Karpas-422 (cell line): Measurements from ENCODE around the gene PALLD. TPM values are rescaled to one million over a fixed set of nuclear protein-coding genes. Genes with fewer than 3 reads are reported as not detected.
A peak's percentile ranks its signal among the peaks of the same experiment; 100 is the strongest.

ENCODE experiments used
- DNase-seq: peaks from one replicate; pipeline ENCODE4 v3.0.0-alpha.2; 2015
- H2AFZ ChIP-seq: fragments of 200-600 bp; sonication (generic); 2 replicates; pipeline ENCODE4 v1.6.1; 2014; ENCODE audit warnings: antibody characterized with exemption, low read length, mixed read lengths
- H3K27ac ChIP-seq: fragments of 200-600 bp; sonication (generic); 2 replicates; pipeline ENCODE4 v1.5.1; 2014; ENCODE audit warnings: mild to moderate bottlenecking, low read length, moderate library complexity
- H3K27me3 ChIP-seq: fragments of 200-600 bp; sonication (generic); 2 replicates; pipeline ENCODE4 v1.6.1; 2014; ENCODE audit warnings: low read length, mixed read lengths
- H3K36me3 ChIP-seq: fragments of 200-600 bp; sonication (generic); 2 replicates; pipeline ENCODE4 v1.6.1; 2014; ENCODE audit warnings: low read length, mixed read lengths; ENCODE audit not compliant: insufficient read depth
- H3K4me1 ChIP-seq: fragments of 200-600 bp; sonication (generic); 2 replicates; pipeline ENCODE4 v1.6.1; 2014; ENCODE audit warnings: mild to moderate bottlenecking, low read length, mixed read lengths
- H3K4me2 ChIP-seq: fragments of 200-600 bp; sonication (generic); 2 replicates; pipeline ENCODE4 v1.6.1; 2014; ENCODE audit warnings: low read length, low read depth, mild to moderate bottlenecking; ENCODE audit not compliant: poor library complexity, severe bottlenecking
- H3K4me3 ChIP-seq: fragments of 200-600 bp; sonication (generic); 2 replicates; pipeline ENCODE4 v1.5.1; 2014; ENCODE audit warnings: mild to moderate bottlenecking, antibody characterized with exemption, low read length, mixed read lengths
- H3K79me2 ChIP-seq: fragments of 200-600 bp; sonication (generic); 2 replicates; pipeline ENCODE4 v1.6.1; 2014; ENCODE audit warnings: mild to moderate bottlenecking, low read length, mixed read lengths
- H3K9ac ChIP-seq: fragments of 200-600 bp; sonication (generic); 2 replicates; pipeline ENCODE4 v1.6.0; 2014; ENCODE audit warnings: low read length
- H3K9me2 ChIP-seq: fragments of 200-600 bp; sonication (generic), shearing (Covaris generic); replicated peaks from 2 replicates; pipeline ENCODE4 v1.6.0; 2014; ENCODE audit warnings: mild to moderate bottlenecking, low read length, moderate library complexity; ENCODE audit not compliant: insufficient read depth
- H3K9me3 ChIP-seq: fragments of 300-700, 200-600 bp; sonication (generic); 2 replicates; pipeline ENCODE4 v1.6.1; 2014; ENCODE audit warnings: low read length, mixed read lengths
- H4K20me1 ChIP-seq: fragments of 200-600 bp; sonication (generic); 2 replicates; pipeline ENCODE4 v1.6.1; 2014; ENCODE audit warnings: mild to moderate bottlenecking, antibody characterized with exemption, low read length, low read depth; ENCODE audit not compliant: insufficient read depth
- total RNA-seq: library from RNA; depleted of rRNA; stranded (reverse); fragments of >200 nt; shearing (Covaris generic); gene quantifications from 2 replicates; pipeline ENCODE4 v1.2.3, GENCODE V29; 2014; ENCODE audit warnings: low replicate concordance

The PALLD gene
- total RNA-seq, 1 experiment from 2014 or later = 0.71 TPM

DNA sequence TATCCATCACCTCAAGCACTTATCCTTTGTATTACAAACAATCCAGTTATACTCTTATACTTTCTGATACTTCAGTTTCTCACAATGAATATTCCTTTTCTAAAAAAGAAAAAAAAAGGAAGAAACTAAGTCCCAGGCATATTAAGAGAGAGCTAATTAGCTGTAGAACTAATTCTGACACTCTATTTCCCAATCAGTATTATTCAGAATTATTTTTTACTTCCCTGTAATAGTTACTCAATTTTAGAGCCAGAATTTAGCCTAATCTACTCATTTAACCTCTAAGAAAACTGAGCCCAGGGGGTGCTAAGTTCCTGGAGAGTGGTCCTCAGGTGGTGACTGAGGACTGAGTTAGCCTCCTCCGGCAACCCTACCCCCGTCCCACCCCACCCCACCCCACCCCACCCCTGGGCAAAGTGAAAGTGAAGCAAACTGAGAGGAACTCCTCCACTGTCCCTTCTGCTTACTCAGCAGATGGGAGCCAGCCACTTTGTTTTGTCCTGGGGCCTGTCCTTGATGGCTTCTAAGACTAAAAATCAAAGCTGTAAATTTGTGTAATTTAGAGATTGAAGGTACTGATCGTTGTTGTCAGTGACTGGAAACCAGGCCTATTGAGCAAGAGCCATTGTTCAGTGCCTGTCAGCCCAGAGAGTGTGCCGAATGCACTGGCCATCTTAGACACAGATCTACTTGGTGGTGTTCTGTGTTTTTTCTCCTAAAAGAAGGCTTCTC, 351.1 kb downstream of the PALLD start:
- Histone ChIP-seq H2AFZ (no peak overlapping the region), H3K27me3 (no peaks in the 10 kb centered on the region), H3K9ac (no peak overlapping the region), H3K9me2 (no peaks in the 10 kb centered on the region), H4K20me1 (no peaks in the 10 kb centered on the region), H3K36me3 (no peaks in the 10 kb centered on the region), H3K27ac (no peak overlapping the region), H3K9me3 (no peaks in the 10 kb centered on the region), H3K4me1 (peaks cover 3% of the 10 kb centered on the region; the same call in 1 of the 2 replicates), H3K4me2 (peak overlapping the region; percentile 15), H3K4me3 (no peak overlapping the region), H3K79me2 (no peaks in the 10 kb centered on the region)
- no peak for DNase-seq

DNA sequence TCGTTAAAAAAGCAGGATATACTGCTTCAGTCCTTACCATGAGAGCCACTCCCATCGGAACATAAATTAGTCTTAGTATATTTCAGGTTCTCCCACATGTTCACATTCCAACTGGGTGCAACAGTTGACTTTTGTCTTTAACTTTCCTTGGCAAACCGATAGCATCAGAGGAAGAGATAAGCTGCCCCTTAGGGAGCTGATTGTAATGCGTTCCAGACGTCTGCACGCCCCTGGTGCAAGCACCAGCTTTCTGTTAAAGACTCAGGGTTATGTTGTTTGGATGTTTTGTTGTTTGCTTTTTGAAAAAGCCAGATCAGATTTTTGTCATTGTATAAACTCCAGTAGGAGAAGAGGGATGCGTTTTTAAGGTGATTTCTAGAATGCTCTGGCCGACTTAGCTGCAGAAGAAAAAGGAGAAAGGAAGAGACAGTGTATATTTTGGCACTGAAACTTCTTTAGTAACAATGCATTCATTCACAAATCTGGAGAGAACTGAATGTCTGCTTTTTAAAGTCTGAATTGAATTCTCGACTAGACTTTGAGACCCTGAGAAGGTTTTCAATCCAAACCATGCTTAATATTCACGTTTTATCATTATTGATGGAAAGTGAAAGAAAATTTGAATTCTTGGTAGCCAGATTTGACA, 352.3 kb downstream of the PALLD start:
- no peak for DNase-seq
- Histone ChIP-seq H3K4me3 (no peak overlapping the region), H3K79me2 (no peaks in the 10 kb centered on the region), H3K27me3 (no peaks in the 10 kb centered on the region), H3K9ac (no peak overlapping the region), H3K36me3 (no peaks in the 10 kb centered on the region), H3K4me2 (no peak overlapping the region), H4K20me1 (no peaks in the 10 kb centered on the region), H2AFZ (no peak overlapping the region), H3K9me2 (no peaks in the 10 kb centered on the region), H3K27ac (no peak overlapping the region), H3K9me3 (no peaks in the 10 kb centered on the region), H3K4me1 (peaks cover 3% of the 10 kb centered on the region; the same call in 1 of the 2 replicates)

DNA sequence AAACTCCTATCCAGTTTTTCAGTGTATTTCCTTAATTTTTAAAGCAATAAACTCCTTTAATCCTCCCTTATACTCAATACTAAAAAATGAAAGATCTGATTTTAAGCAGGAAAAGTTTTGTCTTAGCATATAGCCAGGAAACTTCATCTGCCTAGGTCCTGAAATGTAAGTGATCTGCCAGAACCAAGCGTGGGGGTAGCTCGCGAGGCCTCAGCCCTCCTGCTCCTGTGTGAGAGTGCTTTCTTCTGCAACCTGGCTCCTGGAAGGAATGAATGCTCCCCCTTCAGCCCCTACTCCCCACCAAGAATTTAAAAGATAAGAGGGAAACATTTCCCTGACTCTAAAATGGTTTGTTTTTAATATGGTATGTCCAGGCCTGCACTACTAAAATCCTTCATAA, 353.1 kb downstream of the PALLD start:
- H3K9me2 ChIP-seq = no peaks in the 10 kb centered on the region
- H3K9me3 ChIP-seq = no peaks in the 10 kb centered on the region
- no peak overlapping the region for H3K27ac ChIP-seq
- no peaks in the 10 kb centered on the region for H3K79me2 ChIP-seq
- no peak overlapping the region for H2AFZ ChIP-seq
- no peak overlapping the region for H3K9ac ChIP-seq
- H3K4me1 ChIP-seq = peaks cover 3% of the 10 kb centered on the region; the same call in 1 of the 2 replicates
- H3K36me3 ChIP-seq = no peaks in the 10 kb centered on the region
- no peaks in the 10 kb centered on the region for H4K20me1 ChIP-seq
- no peaks in the 10 kb centered on the region for H3K27me3 ChIP-seq
- DNase-seq = no peak
- no peak overlapping the region for H3K4me3 ChIP-seq
- no peak overlapping the region for H3K4me2 ChIP-seq

DNA sequence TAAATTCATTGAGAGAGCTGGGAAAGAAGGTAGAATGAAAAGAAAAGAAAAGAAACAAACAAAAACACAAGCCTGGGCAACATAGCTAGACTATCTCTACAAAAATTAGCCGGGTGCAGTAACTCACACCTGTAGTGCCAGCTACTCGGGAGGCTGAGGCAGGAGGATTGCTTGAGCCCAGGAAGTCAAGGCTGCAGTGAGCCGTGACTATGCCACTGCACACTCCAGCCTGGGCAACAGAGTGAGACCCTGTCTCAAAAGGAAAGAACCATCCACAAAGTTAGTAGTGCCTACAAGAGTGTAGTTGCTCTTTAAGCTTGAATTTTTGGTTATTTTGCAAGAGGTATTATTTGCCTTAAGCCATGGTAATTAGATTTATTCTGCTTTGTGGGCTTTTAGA, 355.5 kb downstream of the PALLD start:
- Histone ChIP-seq H4K20me1 (no peaks in the 10 kb centered on the region), H3K9me3 (no peaks in the 10 kb centered on the region), H2AFZ (no peak overlapping the region), H3K4me1 (peaks cover 3% of the 10 kb centered on the region; the same call in 1 of the 2 replicates), H3K79me2 (no peaks in the 10 kb centered on the region), H3K9ac (no peak overlapping the region), H3K4me3 (no peak overlapping the region), H3K36me3 (no peaks in the 10 kb centered on the region), H3K27me3 (no peaks in the 10 kb centered on the region), H3K9me2 (no peaks in the 10 kb centered on the region), H3K4me2 (no peak overlapping the region), H3K27ac (no peak overlapping the region)
- DNase-seq = no peak

DNA sequence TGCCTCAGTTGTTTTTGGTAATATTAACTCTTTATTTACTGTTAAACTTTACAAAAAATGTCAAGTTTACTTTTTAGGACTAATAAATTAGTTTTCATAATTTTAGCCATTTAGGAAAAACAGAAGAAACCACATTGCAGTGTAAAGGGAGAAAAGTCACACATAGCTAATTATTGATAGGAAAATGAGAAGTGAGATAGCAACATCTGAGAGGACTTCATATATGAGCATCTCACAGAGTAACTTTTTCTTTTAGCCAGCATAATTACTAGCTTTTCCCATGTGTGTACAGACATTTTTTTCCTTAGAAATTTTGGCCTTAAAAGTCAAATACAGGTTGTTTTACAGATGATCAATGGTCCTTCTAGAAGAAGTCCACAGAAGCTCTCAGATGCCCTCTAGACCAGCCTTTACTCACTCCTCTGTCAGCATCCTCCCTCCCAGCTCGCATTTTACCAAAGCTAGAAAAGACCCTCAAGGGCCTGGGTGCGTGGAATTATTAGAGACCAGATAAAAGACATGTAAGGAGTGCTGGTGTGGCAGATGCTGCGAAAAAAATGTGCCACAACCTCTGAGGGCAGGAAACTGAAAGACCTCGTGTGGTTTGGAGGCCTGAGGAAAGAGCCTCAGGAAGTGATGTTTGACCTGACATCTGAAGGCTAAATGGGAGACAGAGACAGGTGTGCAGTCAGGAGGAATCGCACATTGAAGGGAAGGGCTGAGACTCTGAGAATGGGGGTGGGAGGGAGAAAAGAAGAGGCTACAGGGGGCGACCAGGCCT, 356.3 kb downstream of the PALLD start:
- Histone ChIP-seq H3K27ac (no peak overlapping the region), H2AFZ (no peak overlapping the region), H3K36me3 (no peaks in the 10 kb centered on the region), H3K9me2 (no peaks in the 10 kb centered on the region), H3K79me2 (no peaks in the 10 kb centered on the region), H3K4me1 (peaks cover 3% of the 10 kb centered on the region; the same call in 1 of the 2 replicates), H4K20me1 (no peaks in the 10 kb centered on the region), H3K27me3 (no peaks in the 10 kb centered on the region), H3K9ac (no peak overlapping the region), H3K4me3 (no peak overlapping the region), H3K4me2 (no peak overlapping the region), H3K9me3 (no peaks in the 10 kb centered on the region)
- no peak for DNase-seq

DNA sequence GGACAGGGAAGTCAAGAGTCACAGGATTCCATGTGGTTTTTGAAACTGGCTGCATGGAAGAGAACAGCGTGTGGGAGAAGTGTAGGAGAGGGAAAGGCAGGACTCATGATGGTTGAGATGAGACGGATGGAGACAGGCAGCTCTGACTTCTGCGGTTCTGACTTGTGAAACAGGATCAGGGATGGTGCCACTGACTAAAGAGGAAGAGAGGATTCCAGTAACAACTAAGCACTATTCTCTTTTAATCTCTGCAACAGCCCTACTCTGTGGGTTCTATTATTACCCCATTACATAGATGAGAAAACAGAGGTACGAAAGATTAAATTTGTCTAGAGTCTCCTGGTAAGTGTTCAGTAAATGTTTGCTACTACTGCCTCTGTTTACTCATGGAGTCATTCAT, 356.9 kb downstream of the PALLD start:
- Histone ChIP-seq H3K9me3 (no peaks in the 10 kb centered on the region), H2AFZ (no peak overlapping the region), H3K27me3 (no peaks in the 10 kb centered on the region), H3K79me2 (no peaks in the 10 kb centered on the region), H3K9ac (no peak overlapping the region), H3K4me2 (no peak overlapping the region), H3K9me2 (no peaks in the 10 kb centered on the region), H3K4me3 (no peak overlapping the region), H3K4me1 (no peaks in the 10 kb centered on the region), H3K27ac (no peak overlapping the region), H4K20me1 (no peaks in the 10 kb centered on the region), H3K36me3 (no peaks in the 10 kb centered on the region)
- no peak for DNase-seq

DNA sequence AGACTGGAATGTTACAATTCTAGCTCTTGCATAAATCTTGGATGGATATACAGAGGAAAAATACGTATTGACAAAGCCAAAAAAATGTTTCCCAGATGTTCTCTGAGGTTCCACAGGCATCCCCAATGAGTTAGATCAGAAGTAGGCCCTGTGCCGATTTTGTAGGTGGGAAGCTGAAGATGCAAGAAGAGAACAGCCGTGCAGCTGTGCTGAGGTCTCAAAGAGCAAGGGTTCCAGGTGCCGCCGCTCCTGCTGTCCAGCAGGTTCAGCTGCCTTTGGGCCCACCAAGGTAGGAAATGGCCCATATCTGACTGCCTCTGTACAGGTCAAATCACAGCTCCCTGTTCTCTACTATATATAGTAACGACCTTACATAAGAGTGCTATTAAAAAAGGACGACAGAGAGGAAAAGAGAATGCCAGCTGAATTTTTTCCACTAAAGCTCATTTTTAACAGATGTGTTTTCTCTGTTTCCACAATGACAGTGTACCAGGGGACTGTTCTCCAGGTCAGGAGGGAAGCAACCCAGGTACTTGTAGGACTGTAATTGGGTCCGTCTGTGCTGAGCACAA, 357.6 kb downstream of the PALLD start:
- H3K79me2 ChIP-seq = no peaks in the 10 kb centered on the region
- H3K27ac ChIP-seq = no peak overlapping the region
- DNase-seq = no peak
- H3K36me3 ChIP-seq = no peaks in the 10 kb centered on the region
- H3K27me3 ChIP-seq = no peaks in the 10 kb centered on the region
- no peak overlapping the region for H2AFZ ChIP-seq
- H3K9ac ChIP-seq = no peak overlapping the region
- H3K9me3 ChIP-seq = no peaks in the 10 kb centered on the region
- no peaks in the 10 kb centered on the region for H4K20me1 ChIP-seq
- no peak overlapping the region for H3K4me2 ChIP-seq
- no peaks in the 10 kb centered on the region for H3K9me2 ChIP-seq
- H3K4me1 ChIP-seq = no peaks in the 10 kb centered on the region
- no peak overlapping the region for H3K4me3 ChIP-seq

DNA sequence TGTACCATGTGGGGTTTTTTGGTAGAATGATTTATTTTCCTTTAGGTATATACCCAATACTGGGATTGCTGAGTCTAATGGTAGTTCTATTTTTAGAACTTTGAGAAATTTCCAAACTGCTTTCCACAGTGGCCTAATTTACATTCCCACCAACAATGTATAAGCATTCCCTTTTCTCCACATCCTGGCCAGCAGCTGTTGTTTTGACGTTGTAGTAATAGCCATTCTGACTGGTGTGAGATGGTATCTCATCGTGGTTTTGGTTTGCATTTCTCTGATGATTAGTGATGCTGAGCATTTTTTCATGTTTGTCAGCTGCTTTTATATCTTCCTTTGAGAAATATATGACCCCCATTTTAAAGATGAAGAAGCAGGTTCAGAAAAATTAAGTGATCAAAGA, 359.5 kb downstream of the PALLD start:
- Histone ChIP-seq H2AFZ (no peak overlapping the region), H3K9me2 (no peaks in the 10 kb centered on the region), H3K27ac (no peak overlapping the region), H3K27me3 (no peaks in the 10 kb centered on the region), H3K4me1 (no peaks in the 10 kb centered on the region), H3K79me2 (no peaks in the 10 kb centered on the region), H3K9me3 (no peaks in the 10 kb centered on the region), H3K9ac (no peak overlapping the region), H3K36me3 (no peaks in the 10 kb centered on the region), H3K4me3 (no peak overlapping the region), H4K20me1 (no peaks in the 10 kb centered on the region), H3K4me2 (no peak overlapping the region)
- no peak for DNase-seq
